Frontal cortex (tissue), 4 donors: Measurements from ENCODE around the gene PPM1K. TPM values are rescaled to one million over a fixed set of nuclear protein-coding genes. Genes with fewer than 3 reads are reported as not detected.
A peak's percentile ranks its signal among the peaks of the same experiment; 100 is the strongest.
"Not testable (repeated sequence)": the region's sequence is repeated elsewhere in the genome, so short reads cannot be mapped to it uniquely, and the experiment has no call there.

Source experiments
- DNase-seq, 2 donors: peaks; one replicate each; pipeline ENCODE4 v3.0.0; 2012; ENCODE audit warnings: low spot score in 2 of 2
- FAIRE-seq: peaks from 2 replicates; lab custom pipeline; 2012; peaks lifted over from hg19 to GRCh38; lab: Jason Lieb, UNC
- total RNA-seq: library from RNA; depleted of rRNA; stranded (reverse); fragments of >200 nt; gene quantifications from one replicate; pipeline ENCODE4 v1.2.3, GENCODE V29; 2014
- donor health status: control.
- donor health status: control.
- donor health status: control.

PPM1K gene
- 117 TPM for total RNA-seq

GRCh38 chr4:88284439-88285234, at the start of gene PPM1K:
TSS of gene PPM1K (minus strand) at chr4:88284561. CDS start at chr4:88278583, 5,978 bp downstream.
- DNase-seq (peak; percentile 88 to 90), FAIRE-seq (peak; percentile 74)

- no peak for FAIRE-seq
Measured at GRCh38 chr4:88333741-88334405, 49.5 kb upstream of the PPM1K start.

GRCh38 chr4:88327665-88328064, 43.3 kb upstream of the PPM1K start:
- FAIRE-seq, result no peak

More at GRCh38 chr4:88333741-88334405, 49.5 kb upstream of the PPM1K start:
- no peak for DNase-seq

GRCh38 chr4:88320780-88321373, 36.5 kb upstream of the PPM1K start:
- FAIRE-seq, result no peak
- DNase-seq, result no peak

More at GRCh38 chr4:88327665-88328064, 43.3 kb upstream of the PPM1K start:
- no peak for DNase-seq

- no peak for FAIRE-seq
- DNase-seq, result no peak
Measured at GRCh38 chr4:88320224-88320779, 35.9 kb upstream of the PPM1K start.

- FAIRE-seq, result no peak
Measured at GRCh38 chr4:88318751-88319350, 34.5 kb upstream of the PPM1K start.

GRCh38 chr4:88315460-88316017, 31.2 kb upstream of the PPM1K start:
- DNase-seq (no peak), FAIRE-seq (no peak)

More at GRCh38 chr4:88318751-88319350, 34.5 kb upstream of the PPM1K start:
- no peak for DNase-seq

GRCh38 chr4:88313088-88313624, 28.8 kb upstream of the PPM1K start:
- not testable (repeated sequence) for DNase-seq, FAIRE-seq

- FAIRE-seq (no peak), DNase-seq (no peak)
Measured at GRCh38 chr4:88308587-88308986, 24.2 kb upstream of the PPM1K start.

GRCh38 chr4:88297725-88298454, 13.5 kb upstream of the PPM1K start:
- FAIRE-seq (no peak), DNase-seq (no peak)

GRCh38 chr4:88297212-88297516, 12.8 kb upstream of the PPM1K start:
- FAIRE-seq (no peak), DNase-seq (no peak)

- FAIRE-seq, result no peak
- DNase-seq, result no peak
Measured at GRCh38 chr4:88296413-88297211, 12.3 kb upstream of the PPM1K start.

- DNase-seq (no peak), FAIRE-seq (no peak)
Measured at GRCh38 chr4:88295656-88296055, 11.3 kb upstream of the PPM1K start.

GRCh38 chr4:88291003-88291402, 6.6 kb upstream of the PPM1K start:
- DNase-seq, result peak; percentile 43 to 46
- peak; percentile 90 for FAIRE-seq

GRCh38 chr4:88286897-88287296, 2.5 kb upstream of the PPM1K start:
- DNase-seq, result no peak
- FAIRE-seq, result no peak

- FAIRE-seq, result no peak
- DNase-seq, result no peak
Measured at GRCh38 chr4:88285235-88285653, 883 bp upstream of the PPM1K start.

- DNase-seq (peak; percentile 47 to 59), FAIRE-seq (no peak)
Measured at GRCh38 chr4:88283661-88284438, 511 bp downstream of the PPM1K start.
